Right renal pelvis (tissue), 4 donors: ENCODE results near the gene L1CAM. TPM values are rescaled to one million over a fixed set of nuclear protein-coding genes. Genes with fewer than 3 reads are reported as not detected.

Experiments
- DNase-seq, 4 donors: peaks; one replicate each; pipeline ENCODE4 v3.0.0-alpha.2; 2013; ENCODE audit warnings: low read depth in 4 of 4, low spot score in 3 of 4, missing footprints in 1 of 4
- polyA plus RNA-seq, 4 donors: library from polyadenylated mRNA; unstranded; fragments of 120-200 nt; gene quantifications; one replicate each; pipeline ENCODE4 v1.2.1, GENCODE V29; 2013; ENCODE audit not compliant: insufficient read length in 4 of 4

L1CAM gene
- polyA plus RNA-seq, 4 donors: 46.4 to 59.9 (median 47.9) TPM

GRCh38 chrX:153924149-153924861 is 38.3 kb upstream of the L1CAM start:
- no peak for DNase-seq

- DNase-seq: no peak
These were observed 37.2 kb upstream of the L1CAM start for GRCh38 chrX:153922932-153923857.

- no peak for DNase-seq
These were observed 35.8 kb upstream of the L1CAM start for GRCh38 chrX:153921511-153922446.

GRCh38 chrX:153921070-153921469 is 35.1 kb upstream of the L1CAM start:
- no peak for DNase-seq

GRCh38 chrX:153920546-153920945 is 34.6 kb upstream of the L1CAM start:
- no peak for DNase-seq

- no peak for DNase-seq
These were observed 33.3 kb upstream of the L1CAM start for GRCh38 chrX:153919281-153919680.

- DNase-seq: no peak
These were observed 31.9 kb upstream of the L1CAM start for GRCh38 chrX:153917869-153918268.

- DNase-seq: no peak
These were observed 27.7 kb upstream of the L1CAM start for GRCh38 chrX:153913701-153914100.

- no peak for DNase-seq
These were observed 27.2 kb upstream of the L1CAM start for GRCh38 chrX:153913211-153913610.

- DNase-seq: no peak
These were observed 25.8 kb upstream of the L1CAM start for GRCh38 chrX:153911798-153912197.

- DNase-seq: no peak
These were observed 24.5 kb upstream of the L1CAM start for GRCh38 chrX:153910446-153910845.

- DNase-seq: no peak
These were observed 24.0 kb upstream of the L1CAM start for GRCh38 chrX:153909980-153910360.

- DNase-seq: no peak
These were observed 23.3 kb upstream of the L1CAM start for GRCh38 chrX:153909024-153909979.

GRCh38 chrX:153908219-153908860 is 22.4 kb upstream of the L1CAM start:
- DNase-seq: no peak

GRCh38 chrX:153907456-153907855 is 21.5 kb upstream of the L1CAM start:
- DNase-seq: no peak

GRCh38 chrX:153906126-153906917 is 20.3 kb upstream of the L1CAM start:
- no peak for DNase-seq

- no peak for DNase-seq
These were observed 19.6 kb upstream of the L1CAM start for GRCh38 chrX:153905481-153906095.
